GM19239 (cell line): ENCODE results near the gene INVS.
"Not testable (repeated sequence)": the region's sequence is repeated elsewhere in the genome, so short reads cannot be mapped to it uniquely, and the experiment has no call there.

Source experiments
- DNase-seq: peaks from one replicate; pipeline ENCODE4 v3.0.0; 2011; ENCODE audit warnings: low spot score; ENCODE audit not compliant: insufficient read length
- FAIRE-seq: peaks from 2 replicates; lab custom pipeline; 2011; peaks lifted over from hg19 to GRCh38; lab: Jason Lieb, UNC

The INVS gene

DNA sequence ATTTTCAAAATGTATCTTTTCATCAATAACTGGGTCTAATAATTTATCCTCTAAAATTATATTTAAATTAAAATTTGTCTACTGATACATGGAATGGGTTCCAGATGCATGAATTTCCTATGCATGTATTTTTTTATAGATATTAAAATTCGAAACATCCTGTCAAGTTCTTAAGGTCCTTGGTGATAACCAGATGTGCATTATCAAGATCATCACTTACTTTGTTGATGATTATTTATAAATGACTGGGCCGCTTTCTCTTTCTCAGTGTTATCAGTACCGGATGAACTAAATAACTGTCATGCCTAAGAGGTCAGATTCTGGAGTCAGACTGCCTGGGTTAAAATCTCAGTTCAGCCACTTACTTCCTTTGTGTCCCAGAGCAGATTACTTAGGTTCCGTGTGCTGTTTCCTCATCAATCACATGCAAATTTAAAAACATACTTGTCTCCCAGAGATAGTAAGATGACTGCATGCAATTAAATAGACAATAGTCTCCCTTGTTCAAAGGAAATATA lies 129.4 kb downstream of the INVS start:
- DNase-seq (no peak), FAIRE-seq (no peak)

DNA sequence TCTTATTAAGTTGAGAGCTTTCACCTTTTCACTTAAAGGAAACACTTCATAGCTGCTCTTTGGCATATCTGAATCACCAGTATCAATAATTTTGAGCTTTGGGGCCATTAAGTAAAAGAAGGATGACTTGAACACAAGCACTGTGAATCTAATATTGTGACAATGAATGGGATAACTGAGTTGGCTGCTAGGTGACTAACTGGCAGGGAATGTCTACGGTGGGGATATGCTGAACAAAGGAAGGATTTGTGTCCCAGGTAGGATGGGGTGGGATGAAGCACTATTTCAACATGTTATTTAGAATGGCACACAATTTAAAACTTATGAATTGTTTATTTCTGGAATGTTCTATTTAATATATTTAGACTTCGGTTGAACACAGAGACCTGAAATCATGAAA lies 130.1 kb downstream of the INVS start:
- FAIRE-seq = no peak
- DNase-seq = no peak

DNA sequence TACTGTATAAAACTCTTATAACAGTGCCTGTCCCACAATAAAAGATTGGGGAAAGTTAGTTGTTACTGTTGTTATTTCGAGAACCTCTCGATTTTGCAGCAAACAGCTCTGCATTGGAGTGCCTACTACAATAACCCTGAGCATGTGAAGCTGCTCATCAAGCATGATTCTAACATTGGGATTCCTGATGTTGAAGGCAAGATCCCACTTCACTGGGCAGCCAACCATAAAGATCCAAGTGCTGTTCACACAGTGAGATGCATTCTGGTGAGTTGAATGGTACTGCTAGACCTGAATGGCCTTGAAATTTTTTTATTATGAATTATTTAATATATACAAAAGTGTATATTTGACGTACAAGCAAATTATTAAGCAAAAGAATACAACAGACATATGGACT lies 130.5 kb downstream of the INVS start:
- no peak for FAIRE-seq
- DNase-seq = no peak

DNA sequence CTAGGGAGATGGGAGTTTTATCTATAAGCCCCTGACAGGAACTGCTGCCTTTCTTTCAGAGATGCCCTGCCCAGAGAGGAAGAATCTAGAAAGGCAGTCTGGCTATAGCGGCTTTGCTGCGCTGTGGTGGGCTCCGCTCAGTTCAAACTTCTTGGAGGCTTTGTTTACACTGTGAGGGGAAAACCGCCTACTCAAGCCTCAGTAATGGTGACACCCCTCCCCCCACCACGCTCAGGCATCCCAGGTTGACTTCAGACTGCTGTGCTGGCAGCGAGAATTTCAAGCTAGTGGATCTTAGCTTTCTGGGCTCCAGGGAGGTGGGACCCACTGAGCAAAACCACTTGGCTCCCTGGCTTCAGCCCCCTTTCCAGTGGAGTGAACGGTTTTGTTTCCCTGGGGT lies 137.9 kb downstream of the INVS start:
- not testable (repeated sequence) for DNase-seq, FAIRE-seq

DNA sequence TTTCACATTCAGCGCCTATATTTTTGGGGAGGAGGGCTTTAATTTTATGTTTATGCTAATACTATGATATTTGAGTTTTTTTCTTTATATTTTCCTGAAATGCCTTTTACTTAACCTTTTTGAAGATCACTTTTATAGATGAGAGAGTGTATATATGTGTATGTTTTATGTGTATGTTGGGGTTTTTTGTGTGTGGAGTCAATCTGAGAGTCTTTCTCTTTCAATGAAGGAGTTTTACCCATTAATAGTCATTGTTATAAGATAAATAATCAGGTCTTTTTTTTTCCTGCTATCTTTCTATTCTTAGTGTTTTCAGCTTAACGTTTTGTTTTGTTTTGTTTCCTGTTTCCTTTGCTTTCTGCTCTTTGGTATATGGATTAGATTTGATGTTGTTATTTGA lies 141.5 kb downstream of the INVS start:
- DNase-seq (no peak), FAIRE-seq (no peak)

DNA sequence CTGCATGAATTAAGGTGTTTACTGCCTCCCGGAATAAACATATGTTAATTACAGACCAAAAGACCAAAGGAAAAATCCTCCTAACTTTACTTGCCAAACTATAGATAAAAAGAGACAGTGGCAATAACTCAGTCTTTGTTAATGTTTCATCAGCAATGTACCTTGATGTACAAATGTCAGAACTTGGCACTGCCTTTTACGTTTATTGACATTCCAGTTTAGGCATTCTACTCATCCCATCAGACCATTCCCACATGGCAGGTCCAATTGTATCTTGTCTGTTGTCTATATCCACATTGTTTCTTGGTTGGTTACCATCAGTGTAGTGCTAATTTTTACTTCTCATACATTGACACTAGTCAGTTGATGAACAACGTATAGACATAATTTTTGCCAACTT lies 168.2 kb downstream of the INVS start:
- no peak for DNase-seq
- FAIRE-seq = peak; percentile 45

DNA sequence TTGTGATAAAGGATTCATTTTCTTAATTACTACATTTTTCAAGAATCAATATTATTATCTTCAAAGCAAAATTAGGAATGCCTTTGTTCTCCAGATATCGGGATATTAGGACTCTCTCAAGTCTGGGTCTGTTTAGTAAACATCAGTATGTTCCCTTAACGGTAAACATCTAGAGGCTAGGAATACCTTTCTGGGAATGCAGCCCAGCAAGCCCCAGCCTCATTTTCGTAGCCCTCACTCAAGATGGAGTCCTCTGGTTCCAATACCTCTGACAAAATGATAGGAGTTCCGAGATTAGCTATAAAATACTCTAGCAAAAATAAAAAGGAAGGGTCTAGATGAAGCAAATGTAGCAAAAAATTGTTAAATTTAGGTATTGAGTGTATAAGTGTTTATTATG lies 169.2 kb downstream of the INVS start:
- DNase-seq (no peak), FAIRE-seq (no peak)

DNA sequence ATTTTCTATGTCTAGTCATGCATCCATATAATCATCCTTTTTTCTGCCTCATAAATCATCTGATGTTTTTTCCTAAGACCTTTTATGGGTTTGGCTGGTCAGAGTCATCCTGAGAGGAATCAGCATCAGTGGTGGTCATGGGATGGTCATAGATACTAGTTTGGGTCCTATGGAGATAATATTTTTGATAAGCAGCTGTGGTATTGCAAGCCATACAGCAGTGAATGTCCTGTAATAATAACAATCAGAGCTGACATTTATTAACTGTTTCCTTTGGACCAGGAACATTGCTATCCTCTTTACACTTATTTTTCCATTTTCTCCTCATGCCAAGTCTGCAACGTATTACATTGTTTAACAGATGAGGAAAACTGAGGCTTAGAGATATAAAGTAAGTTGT lies 170.6 kb downstream of the INVS start:
- no peak for FAIRE-seq
- no peak for DNase-seq

DNA sequence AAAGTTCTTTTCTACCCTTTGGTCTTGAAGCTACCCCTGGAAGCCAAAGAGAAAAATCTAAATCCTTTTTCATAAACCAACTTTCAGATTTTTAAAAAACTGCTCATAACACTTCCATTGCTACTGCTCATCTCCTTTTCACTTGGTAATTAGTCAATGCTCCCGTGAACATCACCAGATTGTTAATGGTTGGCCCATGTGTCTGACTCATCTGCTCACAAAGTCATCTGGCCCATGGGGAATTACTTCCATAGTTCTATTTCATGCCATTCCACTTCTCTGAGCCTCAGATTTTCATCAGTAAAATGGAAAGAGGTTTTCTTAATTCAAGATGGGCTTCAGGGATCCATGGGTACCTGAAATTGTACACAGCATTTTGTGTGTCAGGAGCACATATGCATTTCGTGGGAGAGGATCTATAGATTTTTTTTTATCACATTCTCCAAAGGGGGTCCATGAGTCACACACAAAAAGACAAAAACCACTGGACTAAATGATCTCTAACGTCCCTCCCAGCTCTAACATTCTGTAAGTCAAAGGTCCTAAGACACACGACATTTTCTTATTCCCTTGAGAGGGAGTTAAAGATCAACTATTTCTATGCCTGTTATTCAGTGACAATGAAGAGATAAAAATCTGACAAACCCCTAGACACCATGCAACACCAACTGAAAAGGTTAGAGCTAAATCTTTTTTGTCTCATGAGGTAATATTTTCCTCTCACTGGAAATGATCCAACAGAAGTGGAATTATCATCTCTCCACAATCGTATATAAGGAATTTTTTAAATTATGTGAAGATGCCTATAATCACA lies 178.3 kb downstream of the INVS start:
- DNase-seq = no peak
- no peak for FAIRE-seq

DNA sequence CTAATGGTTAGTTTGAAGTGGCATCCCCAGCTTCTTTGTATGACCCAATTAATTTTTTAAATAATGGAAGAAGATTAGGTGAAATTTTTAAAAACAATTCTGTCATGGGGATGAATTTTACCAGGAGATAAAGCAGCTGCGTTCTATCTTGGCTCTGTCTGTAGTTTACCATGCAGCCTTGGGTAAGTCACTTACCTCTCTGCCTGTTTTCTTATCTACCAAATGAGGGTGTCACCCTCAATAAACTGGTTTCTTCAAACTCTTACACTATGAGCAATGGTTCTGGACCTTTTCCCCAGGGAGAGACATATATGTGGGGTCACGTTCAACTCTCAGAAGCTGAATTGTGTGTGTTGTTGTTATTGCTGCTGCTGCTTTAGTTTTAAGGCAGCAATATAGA lies 182.0 kb downstream of the INVS start:
- DNase-seq = no peak
- FAIRE-seq = no peak

DNA sequence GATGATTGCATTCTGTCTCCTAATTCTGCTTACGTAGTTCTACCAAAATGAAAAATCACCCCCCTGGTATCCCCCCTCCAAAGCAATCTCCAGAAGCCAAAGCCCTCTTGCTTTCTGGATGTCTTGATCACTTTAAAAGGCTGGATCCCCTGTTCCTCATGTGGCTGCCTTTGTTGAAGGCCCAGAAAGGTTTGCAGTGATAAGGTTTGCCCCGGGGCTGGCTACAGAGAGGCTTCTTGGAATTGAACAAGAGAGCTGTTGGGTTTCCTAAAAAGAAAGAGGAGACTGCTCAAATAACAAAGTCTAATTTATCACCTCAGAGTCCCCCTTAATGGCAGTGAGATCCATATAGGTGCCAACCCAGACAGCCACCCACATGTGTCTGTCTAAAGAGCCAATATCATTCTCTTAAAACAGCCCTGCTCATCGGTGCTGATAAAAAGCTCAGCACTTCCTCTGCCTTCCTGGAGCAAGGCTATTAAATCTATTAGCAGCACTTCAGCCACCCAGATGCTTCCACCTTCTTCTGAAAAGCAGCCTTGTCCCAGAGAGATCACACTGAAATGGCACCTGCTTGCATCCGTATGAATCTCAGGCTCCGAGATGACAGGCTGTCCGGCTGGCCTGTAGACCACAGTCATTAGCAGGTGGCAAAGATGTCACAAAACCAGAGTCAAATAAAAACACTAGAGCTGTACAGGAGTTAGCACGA lies 182.8 kb downstream of the INVS start:
- no peak for DNase-seq
- no peak for FAIRE-seq

DNA sequence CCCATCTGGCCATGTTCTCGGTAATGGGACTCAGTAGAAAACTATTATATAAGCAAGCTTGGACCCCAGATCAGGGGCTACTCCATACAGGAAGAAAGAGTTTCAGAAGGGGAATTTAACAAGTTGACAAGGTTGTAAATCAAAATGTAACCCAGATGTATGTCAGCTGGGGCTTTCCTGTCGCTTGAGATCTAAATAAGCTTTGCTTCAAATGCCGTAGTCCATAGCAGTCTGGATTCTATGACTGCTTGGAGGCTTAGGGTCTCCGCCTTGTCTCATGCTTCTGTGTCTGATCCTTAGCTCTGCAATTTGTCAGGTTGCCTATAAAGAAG lies 183.3 kb downstream of the INVS start:
- FAIRE-seq = no peak
- DNase-seq = no peak

DNA sequence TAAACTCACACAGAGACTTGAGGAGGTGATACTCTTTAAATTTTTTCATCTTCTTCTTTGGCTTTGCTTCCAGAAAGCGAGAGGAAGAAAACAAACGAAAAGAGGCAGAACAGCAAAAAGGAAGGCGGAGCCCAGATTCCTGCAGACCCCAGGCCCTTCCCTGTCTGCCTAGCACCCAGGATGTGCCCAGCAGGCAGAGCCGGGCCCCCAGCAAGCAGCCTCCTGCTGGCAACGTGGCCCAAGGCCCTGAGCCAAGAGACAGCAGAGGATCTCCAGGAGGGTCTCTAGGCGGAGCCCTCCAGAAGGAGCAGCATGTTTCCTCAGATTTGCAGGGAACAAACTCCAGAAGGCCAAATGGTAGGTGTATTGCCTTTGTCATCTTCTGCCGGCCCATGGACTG lies 185.2 kb downstream of the INVS start:
- DNase-seq (no peak), FAIRE-seq (no peak)

DNA sequence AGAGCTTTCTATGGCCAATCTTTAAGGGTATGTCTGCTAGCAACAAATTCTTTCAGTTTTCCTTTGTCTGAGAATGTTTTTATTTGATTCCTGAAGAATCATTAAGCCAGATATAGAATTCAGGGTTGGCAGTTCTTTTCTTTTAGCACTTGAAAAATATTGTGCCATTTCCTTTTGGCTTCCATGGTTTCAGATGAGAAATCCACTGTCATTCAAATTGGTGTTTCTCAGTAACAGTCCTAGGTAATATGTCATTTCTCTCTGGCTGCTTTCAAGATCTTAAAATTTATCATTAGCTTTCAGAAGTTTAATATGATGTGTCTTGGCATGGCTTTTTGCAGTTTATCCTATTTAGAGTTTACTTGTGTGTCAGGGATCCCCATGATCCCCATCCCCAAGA lies 186.0 kb downstream of the INVS start:
- FAIRE-seq = no peak
- DNase-seq = no peak

DNA sequence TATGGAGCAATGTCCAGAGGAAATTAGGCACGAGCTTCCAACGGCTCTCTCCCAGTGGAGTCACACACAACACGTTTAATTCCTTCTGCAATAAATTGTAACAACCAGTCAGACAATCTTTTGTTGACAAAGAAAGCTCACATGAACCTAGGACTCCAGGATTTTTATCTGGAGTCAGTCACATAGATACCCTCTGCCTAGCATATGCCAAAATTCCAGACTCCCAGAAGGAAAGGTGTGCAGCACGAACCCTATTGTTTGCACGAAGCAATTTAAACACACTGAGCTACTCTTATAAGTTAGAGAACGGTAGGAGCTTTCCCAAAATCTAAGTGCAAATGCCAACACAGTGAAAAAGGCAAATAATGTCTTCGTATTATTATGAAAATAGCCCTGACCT lies 186.6 kb downstream of the INVS start:
- DNase-seq (no peak), FAIRE-seq (no peak)

DNA sequence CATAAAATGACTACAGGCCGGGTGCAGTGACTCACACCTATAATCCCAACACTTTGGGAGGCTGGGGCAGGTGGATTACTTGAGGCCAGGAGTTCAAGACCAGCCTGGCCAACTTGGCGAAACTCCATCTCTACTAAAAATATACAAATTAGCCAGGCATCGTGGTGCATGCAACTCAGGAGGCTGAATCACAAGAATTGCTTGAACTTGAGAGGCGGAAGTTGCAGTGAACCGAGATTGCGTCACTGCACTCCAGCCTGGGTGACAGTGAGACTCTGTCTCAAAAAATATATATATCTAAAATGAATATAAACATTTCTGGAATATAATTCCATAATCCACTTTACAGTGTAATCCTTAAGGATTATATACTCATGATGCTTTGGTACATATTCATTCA lies 187.2 kb downstream of the INVS start:
- FAIRE-seq (no peak), DNase-seq (no peak)

DNA sequence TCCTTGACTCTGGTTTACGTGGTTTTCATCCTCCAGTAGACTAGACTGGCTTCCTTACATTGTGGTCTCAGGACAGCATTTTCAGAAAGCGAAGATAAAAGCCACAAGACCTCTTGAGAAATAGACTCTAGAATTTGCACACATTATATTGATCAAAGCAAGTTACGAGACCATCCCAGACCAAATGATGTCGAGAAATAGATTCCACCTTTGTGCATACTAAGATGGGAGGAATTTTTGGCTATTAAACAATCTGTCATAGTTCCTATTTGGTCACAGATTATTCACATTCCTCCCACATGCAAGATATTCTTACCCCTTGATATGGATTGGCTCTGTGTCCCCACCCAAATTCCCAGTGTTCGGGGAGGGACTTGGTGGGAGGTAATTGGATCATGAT lies 188.1 kb downstream of the INVS start:
- no peak for FAIRE-seq

DNA sequence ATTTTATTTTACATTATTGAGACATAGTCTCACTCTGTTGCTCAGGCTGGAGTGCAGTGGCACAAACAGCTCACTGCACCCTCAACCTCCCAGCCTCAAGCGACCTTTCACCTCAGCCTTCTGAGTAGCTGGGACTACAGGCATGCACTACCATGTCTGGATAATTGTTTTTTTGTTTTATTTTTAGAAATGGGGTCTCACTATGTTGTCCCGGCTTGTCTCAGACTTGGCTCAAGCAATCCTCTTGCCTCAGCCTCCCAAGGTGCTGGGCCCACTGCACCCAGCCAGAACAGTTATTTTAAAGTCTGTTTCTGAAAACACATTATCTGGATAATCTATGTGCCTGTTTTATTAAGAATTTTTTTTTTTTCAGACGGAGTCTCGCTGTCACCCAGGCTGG lies 191.7 kb downstream of the INVS start:
- FAIRE-seq (no peak), DNase-seq (no peak)

More for the DNA sequence above, 188.1 kb downstream of the INVS start:
- DNase-seq = no peak

DNA sequence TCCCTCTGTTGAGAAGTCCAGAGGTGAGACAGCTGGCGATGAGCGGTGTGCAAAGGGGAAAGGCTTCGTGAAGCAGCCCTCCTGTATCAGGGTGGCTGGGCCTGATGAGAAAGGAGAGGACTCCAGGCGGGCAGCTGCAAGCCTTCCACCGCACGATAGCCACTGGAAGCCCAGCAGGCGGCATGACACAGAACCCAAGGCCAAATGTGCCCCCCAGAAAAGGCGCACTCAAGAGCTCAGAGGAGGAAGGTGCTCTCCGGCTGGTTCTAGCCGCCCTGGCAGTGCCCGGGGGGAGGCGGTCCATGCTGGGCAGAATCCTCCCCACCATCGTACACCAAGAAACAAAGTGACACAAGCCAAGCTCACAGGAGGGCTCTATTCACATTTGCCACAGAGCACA lies 193.4 kb downstream of the INVS start:
- FAIRE-seq = no peak
- no peak for DNase-seq

DNA sequence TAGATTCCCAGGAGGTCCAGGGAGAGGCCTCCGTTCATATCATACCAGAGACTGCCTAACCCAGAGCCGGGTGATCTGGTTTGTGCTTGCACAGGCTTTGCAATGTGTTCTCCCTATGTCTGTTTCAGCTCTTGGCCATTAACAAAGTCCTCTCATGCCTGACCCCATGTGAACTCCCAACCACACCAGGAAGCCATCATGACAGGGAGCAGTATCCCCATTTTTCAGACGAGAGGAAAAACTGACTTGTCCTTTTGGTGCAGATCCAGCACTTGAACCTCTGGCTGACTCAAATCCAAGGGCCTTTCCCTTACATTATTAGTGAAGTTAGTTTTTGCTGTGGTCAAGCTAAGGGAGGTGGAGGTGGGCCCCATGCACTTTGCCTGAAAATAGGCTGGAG lies 195.3 kb downstream of the INVS start:
- no peak for FAIRE-seq
- DNase-seq = no peak

DNA sequence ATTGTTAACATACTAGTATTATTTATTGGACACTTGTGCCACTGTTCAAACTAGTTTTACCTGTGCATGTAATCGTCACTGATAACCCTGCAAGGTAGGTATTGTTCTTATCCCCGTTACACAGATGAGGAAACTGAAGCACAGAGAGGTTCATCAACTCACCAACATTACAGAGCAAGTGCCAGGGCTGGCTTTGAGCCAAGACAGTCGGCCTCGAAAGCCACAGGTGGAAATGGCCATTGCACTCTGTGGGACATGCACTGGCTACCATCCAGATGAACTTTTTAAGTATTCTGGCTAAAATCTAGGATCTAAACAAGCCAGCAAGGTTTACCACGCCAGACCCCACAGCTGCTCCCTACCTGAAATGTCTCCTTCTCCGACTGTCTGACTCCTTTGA lies 195.8 kb downstream of the INVS start:
- FAIRE-seq (no peak), DNase-seq (no peak)

DNA sequence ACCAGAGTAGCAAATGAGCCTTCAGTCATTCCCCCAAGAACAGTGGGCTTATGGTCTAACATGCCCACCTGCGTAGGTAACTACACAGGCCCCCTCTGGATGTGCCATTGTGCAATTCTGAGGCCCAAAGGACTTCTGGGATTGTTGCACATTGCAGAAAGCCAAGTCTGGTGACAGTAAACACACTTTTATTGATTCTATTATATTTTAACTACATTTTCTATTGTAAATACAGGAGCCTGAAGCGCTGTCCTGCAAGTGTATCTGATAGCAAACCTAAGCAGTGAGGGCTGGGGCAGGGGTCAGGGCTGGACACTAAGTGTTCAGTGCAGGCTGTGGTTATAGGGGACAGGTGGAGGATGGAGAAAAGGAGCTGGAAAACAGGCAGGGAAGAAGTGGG lies 196.2 kb downstream of the INVS start:
- FAIRE-seq (no peak), DNase-seq (no peak)
